HepG2 (cell line): Measurements from ENCODE around the gene SLC35F3.

Experiments used
- MAFF ChIP-seq: IDR thresholded peaks from 2 replicates; pipeline ENCODE4 v1.6.1; 2011; ENCODE audit warnings: low read depth, low read length, improper control_type of control experiment
- RNF2 ChIP-seq: fragments of 450-650 bp; conservative IDR thresholded peaks from 2 replicates; pipeline ENCODE4 v1.6.1; 2016; ENCODE audit warnings: low read depth
- TAF1 ChIP-seq: sonication (generic); formaldehyde crosslinking; IDR thresholded peaks from 2 replicates; pipeline ENCODE4 v1.4.0; 2020; ENCODE audit warnings: missing genetic modification reagents
- ZNF17 ChIP-seq: sonication (generic); formaldehyde crosslinking; IDR thresholded peaks from 2 replicates; pipeline ENCODE4 v1.5.0; 2020; ENCODE audit warnings: mild to moderate bottlenecking, missing genetic modification reagents
- ZNF253 ChIP-seq: sonication (generic); formaldehyde crosslinking; IDR thresholded peaks from 2 replicates; pipeline ENCODE4 v1.8.0; 2022; ENCODE audit warnings: mild to moderate bottlenecking, missing genetic modification reagents, borderline replicate concordance
- TF ChIP-seq, protein P1 (sequence below): sonication (generic); formaldehyde crosslinking; IDR thresholded peaks from 2 replicates; pipeline ENCODE4 v1.5.1; 2020; ENCODE audit warnings: mild to moderate bottlenecking, missing genetic modification reagents
- TF ChIP-seq, protein P2 (sequence below): sonication (generic); formaldehyde crosslinking; IDR thresholded peaks from 2 replicates; pipeline ENCODE4 v1.4.0; 2020; ENCODE audit warnings: mild to moderate bottlenecking, missing genetic modification reagents
- TF ChIP-seq, protein P3 (sequence below): IDR thresholded peaks from 2 replicates; pipeline ENCODE4 v1.6.1; 2012; ENCODE audit warnings: inconsistent platforms

DNA sequence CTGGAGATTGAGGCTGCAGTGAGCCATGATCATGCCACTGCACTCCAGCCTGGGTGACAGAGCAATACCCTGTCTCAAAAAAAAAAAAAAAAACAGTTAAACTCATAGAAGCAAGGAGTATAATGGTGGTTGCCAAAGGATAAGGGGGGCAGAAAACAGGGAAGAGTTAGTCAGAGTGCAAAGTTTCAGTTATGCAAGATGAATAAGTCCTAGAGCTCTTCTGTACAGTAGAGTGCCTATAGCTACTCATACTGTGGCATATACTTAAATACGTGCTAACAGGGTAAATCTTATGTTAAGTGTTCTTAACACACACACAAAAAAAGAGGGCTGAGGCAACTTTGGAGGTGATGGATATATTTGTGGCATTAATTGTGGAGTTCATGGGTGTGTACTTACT lies 393.2 kb downstream of the SLC35F3 start:
- TF ChIP-seq, protein P1, sequence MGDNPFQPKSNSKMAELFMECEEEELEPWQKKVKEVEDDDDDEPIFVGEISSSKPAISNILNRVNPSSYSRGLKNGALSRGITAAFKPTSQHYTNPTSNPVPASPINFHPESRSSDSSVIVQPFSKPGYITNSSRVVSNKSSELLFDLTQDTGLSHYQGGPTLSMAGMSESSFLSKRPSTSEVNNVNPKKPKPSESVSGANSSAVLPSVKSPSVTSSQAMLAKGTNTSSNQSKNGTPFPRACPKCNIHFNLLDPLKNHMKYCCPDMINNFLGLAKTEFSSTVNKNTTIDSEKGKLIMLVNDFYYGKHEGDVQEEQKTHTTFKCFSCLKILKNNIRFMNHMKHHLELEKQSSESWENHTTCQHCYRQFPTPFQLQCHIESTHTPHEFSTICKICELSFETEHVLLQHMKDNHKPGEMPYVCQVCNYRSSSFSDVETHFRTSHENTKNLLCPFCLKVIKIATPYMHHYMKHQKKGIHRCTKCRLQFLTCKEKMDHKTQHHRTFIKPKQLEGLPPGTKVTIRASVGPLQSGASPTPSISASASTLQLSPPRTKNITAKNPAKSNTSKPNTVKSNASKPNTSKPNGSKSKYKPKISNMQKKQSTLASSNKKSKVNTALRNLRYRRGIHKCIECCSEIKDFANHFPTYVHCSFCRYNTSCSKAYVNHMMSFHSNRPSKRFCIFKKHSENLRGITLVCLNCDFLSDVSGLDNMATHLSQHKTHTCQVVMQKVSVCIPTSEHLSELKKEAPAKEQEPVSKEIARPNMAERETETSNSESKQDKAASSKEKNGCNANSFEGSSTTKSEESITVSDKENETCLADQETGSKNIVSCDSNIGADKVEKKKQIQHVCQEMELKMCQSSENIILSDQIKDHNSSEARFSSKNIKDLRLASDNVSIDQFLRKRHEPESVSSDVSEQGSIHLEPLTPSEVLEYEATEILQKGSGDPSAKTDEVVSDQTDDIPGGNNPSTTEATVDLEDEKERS (CRISPR knock-in tag), result no peak
- TF ChIP-seq RNF2, result no peak
- TF ChIP-seq, protein P2, sequence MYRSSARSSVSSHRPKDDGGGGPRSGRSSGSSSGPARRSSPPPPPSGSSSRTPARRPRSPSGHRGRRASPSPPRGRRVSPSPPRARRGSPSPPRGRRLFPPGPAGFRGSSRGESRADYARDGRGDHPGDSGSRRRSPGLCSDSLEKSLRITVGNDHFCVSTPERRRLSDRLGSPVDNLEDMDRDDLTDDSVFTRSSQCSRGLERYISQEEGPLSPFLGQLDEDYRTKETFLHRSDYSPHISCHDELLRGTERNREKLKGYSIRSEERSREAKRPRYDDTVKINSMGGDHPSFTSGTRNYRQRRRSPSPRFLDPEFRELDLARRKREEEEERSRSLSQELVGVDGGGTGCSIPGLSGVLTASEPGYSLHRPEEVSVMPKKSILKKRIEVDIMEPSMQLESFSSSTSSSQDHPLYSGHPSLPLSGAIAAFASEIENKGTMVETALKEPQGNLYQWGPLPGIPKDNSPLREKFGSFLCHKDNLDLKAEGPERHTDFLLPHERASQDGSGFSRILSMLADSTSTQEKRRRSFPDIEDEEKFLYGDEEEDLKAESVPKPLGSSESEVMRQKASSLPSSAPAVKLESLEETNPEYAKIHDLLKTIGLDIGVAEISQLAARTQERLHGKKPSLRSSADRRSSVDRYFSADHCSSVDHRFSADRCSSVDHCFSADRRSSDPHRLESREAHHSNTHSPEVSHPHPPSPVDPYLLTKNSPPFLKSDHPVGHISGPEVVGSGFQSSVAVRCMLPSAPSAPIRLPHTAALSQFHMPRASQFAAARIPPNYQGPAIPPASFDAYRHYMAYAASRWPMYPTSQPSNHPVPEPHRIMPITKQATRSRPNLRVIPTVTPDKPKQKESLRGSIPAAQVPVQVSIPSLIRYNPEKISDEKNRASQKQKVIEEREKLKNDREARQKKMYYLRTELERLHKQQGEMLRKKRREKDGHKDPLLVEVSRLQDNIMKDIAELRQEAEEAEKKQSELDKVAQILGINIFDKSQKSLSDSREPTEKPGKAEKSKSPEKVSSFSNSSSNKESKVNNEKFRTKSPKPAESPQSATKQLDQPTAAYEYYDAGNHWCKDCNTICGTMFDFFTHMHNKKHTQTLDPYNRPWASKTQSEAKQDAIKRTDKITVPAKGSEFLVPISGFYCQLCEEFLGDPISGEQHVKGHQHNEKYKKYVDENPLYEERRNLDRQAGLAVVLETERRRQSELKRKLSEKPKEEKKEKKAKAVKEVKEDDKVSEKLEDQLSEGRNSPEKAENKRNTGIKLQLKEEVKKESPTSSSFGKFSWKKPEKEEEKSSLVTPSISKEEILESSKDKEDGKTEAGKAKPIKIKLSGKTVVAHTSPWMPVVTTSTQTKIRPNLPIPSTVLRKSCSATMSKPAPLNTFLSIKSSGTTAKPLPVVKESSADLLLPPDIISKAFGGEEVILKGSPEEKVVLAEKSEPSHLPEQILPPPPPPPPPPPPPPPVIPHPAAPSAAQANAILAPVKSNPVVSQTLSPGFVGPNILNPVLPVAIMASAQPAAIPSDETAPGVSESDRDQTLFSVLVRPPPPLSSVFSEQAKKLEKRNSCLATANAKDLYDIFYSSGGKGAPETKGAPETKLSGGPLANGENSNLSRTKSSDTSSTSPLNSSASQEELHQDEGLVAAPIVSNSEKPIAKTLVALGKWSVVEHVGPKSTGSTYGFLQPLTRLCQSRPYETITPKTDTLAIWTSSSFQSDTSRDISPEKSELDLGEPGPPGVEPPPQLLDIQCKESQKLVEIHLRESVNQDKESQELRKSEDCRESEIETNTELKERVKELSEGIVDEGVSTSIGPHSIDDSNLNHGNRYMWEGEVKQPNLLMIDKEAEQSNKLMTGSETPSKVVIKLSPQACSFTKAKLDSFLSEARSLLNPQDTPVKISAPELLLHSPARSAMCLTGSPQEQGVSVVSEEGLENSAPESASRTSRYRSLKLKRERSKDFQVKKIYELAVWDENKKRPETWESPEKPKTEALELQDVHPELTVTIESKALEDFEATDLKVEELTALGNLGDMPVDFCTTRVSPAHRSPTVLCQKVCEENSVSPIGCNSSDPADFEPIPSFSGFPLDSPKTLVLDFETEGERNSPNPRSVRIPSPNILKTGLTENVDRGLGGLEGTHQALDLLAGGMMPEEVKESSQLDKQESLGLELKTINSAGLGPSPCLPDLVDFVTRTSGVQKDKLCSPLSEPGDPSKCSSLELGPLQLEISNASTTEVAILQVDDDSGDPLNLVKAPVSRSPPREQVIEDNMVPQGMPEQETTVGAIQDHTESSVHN (CRISPR knock-in tag), result no peak
- no peak for TF ChIP-seq TAF1 (CRISPR knock-in tag)
- TF ChIP-seq, protein P3, sequence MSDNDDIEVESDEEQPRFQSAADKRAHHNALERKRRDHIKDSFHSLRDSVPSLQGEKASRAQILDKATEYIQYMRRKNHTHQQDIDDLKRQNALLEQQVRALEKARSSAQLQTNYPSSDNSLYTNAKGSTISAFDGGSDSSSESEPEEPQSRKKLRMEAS, result no peak
- TF ChIP-seq ZNF17 (CRISPR knock-in tag), result no peak
- no peak for TF ChIP-seq MAFF
- TF ChIP-seq ZNF253, result no peak
